NT2/D1 (cell line): ENCODE data around the gene SLC38A10.

Experiments
- DNase-seq: peaks from one replicate; pipeline ENCODE4 v3.0.0-alpha.2; 2011; ENCODE audit warnings: low read depth, low spot score
- H3K27me3 ChIP-seq: 2 replicates; pipeline ENCODE4 v1.6.0; 2011; ENCODE audit warnings: mild to moderate bottlenecking; ENCODE audit not compliant: insufficient read length, insufficient read depth
- H3K36me3 ChIP-seq: 2 replicates; pipeline ENCODE4 v1.6.1; 2011; ENCODE audit warnings: mild to moderate bottlenecking, low read length, mixed read lengths; ENCODE audit not compliant: insufficient read depth, insufficient read length
- H3K4me1 ChIP-seq: 2 replicates; pipeline ENCODE4 v1.5.1; 2011; ENCODE audit not compliant: insufficient read depth, insufficient read length
- H3K4me3 ChIP-seq: 2 replicates; pipeline ENCODE4 v1.5.1; 2011; ENCODE audit warnings: low read depth; ENCODE audit not compliant: insufficient read length
- H3K9ac ChIP-seq: 2 replicates; pipeline ENCODE4 v1.6.0; 2011; ENCODE audit warnings: low read depth; ENCODE audit not compliant: insufficient read length
- H3K9me3 ChIP-seq: 2 replicates; pipeline ENCODE4 v1.5.1; 2011; ENCODE audit warnings: mild to moderate bottlenecking, low read length; ENCODE audit not compliant: insufficient read depth
- SUZ12 ChIP-seq: IDR thresholded peaks from 2 replicates; pipeline ENCODE4 v1.6.1; 2011; ENCODE audit not compliant: insufficient read length, insufficient read depth; ENCODE audit errors: extremely low read depth
- YY1 ChIP-seq: IDR thresholded peaks from 2 replicates; pipeline ENCODE4 v1.6.1; 2011; ENCODE audit not compliant: insufficient read length, insufficient read depth
- ZNF274 ChIP-seq: IDR thresholded peaks from 2 replicates; pipeline ENCODE4 v1.6.1; 2011; ENCODE audit warnings: mild to moderate bottlenecking, low read depth, low read length

The SLC38A10 gene

GRCh38 chr17:81246343-81246670 lies 48.8 kb downstream of the SLC38A10 start:
- TF ChIP-seq SUZ12: no peak
- TF ChIP-seq YY1: no peak
- TF ChIP-seq ZNF274: no peak

GRCh38 chr17:81245665-81246342 lies 49.3 kb downstream of the SLC38A10 start:
- peaks cover 66% of the 10 kb centered on the region for H3K36me3 ChIP-seq
- H3K27me3 ChIP-seq: no peaks in the 10 kb centered on the region
- peaks cover 39% of the 10 kb centered on the region for H3K4me1 ChIP-seq
- TF ChIP-seq YY1 (no peak), ZNF274 (no peak), SUZ12 (no peak)
- no peak for DNase-seq
- no peak overlapping the region for H3K4me3 ChIP-seq
- peak overlapping the region; percentile 9 for H3K9ac ChIP-seq
- no peaks in the 10 kb centered on the region for H3K9me3 ChIP-seq

More at GRCh38 chr17:81246343-81246670, 48.8 kb downstream of the SLC38A10 start:
- DNase-seq: no peak
- Histone ChIP-seq H3K36me3 (peaks cover 66% of the 10 kb centered on the region), H3K27me3 (no peaks in the 10 kb centered on the region), H3K4me3 (no peak overlapping the region), H3K9me3 (no peaks in the 10 kb centered on the region), H3K4me1 (peaks cover 37% of the 10 kb centered on the region), H3K9ac (no peak overlapping the region)

- Histone ChIP-seq H3K9me3 (no peaks in the 10 kb centered on the region), H3K36me3 (peaks cover 66% of the 10 kb centered on the region), H3K27me3 (no peaks in the 10 kb centered on the region), H3K9ac (peak overlapping the region; percentile 9), H3K4me3 (no peak overlapping the region), H3K4me1 (peaks cover 40% of the 10 kb centered on the region)
- no peak for TF ChIP-seq YY1
- no peak for TF ChIP-seq SUZ12
- TF ChIP-seq ZNF274: no peak
- no peak for DNase-seq
Measured at GRCh38 chr17:81245024-81245664, 50.0 kb downstream of the SLC38A10 start.

- no peak for DNase-seq
- Histone ChIP-seq H3K9ac (peak overlapping the region; percentile 26), H3K4me1 (peaks cover 40% of the 10 kb centered on the region), H3K4me3 (no peak overlapping the region), H3K9me3 (no peaks in the 10 kb centered on the region), H3K36me3 (peaks cover 65% of the 10 kb centered on the region), H3K27me3 (no peaks in the 10 kb centered on the region)
- TF ChIP-seq YY1: no peak
- TF ChIP-seq SUZ12: no peak
- no peak for TF ChIP-seq ZNF274
Measured at GRCh38 chr17:81244358-81245023, 50.6 kb downstream of the SLC38A10 start.

DNA sequence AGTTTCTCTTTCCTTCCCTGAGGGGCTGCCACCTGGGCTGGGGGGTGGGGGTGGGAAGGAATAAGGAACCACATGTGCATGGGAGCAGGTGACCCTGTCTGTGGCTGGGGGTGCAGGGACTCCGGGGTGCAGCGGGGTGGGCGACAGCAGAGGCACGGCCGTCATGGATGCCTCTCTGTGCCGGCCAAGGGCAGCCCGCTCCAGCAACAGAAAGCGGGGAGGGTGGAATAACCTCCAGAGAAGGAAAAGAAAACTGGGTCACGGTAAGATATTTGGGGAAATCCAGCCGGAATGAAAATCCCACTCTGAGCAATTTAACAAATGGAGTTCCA lies 51.8 kb downstream of the SLC38A10 start:
- Histone ChIP-seq H3K27me3 (no peaks in the 10 kb centered on the region), H3K9ac (no peak overlapping the region), H3K9me3 (no peaks in the 10 kb centered on the region), H3K4me1 (peaks cover 38% of the 10 kb centered on the region), H3K4me3 (no peak overlapping the region), H3K36me3 (peaks cover 59% of the 10 kb centered on the region)
- TF ChIP-seq SUZ12 (no peak), ZNF274 (no peak), YY1 (no peak)
- DNase-seq: no peak

GRCh38 chr17:81242421-81243332 lies 52.4 kb downstream of the SLC38A10 start:
- H3K9ac ChIP-seq: peak overlapping the region; percentile 51
- DNase-seq: no peak
- H3K4me1 ChIP-seq: peaks cover 38% of the 10 kb centered on the region
- H3K36me3 ChIP-seq: peaks cover 59% of the 10 kb centered on the region
- TF ChIP-seq SUZ12: no peak
- no peak for TF ChIP-seq ZNF274
- TF ChIP-seq YY1: no peak
- H3K27me3 ChIP-seq: no peaks in the 10 kb centered on the region
- no peak overlapping the region for H3K4me3 ChIP-seq
- H3K9me3 ChIP-seq: no peaks in the 10 kb centered on the region
